ENCODE results near the gene PI16. TPM values are rescaled to one million over a fixed set of nuclear protein-coding genes. Genes with fewer than 3 reads are reported as not detected.

The PI16 gene
- total RNA-seq, 1 experiment from 2014 or later, result not detected

- TF ChIP-seq REST (IDR thresholded peaks at IDR 0.05; ENCODE audit: insufficient read depth in 1 of 2, low read depth in 2 of 2, low read length in 1 of 2), result no peak
- no peak for TF ChIP-seq CTCF (IDR thresholded peaks at IDR 0.05)
- no peak for TF ChIP-seq TCF7L2 (IDR thresholded peaks at IDR 0.05; ENCODE audit: low read depth, low read length)
- TF ChIP-seq POLR2AphosphoS5 (IDR thresholded peaks at IDR 0.05; ENCODE audit: low read depth, low read length), result no peak
- no peak for TF ChIP-seq SIN3A (IDR thresholded peaks at IDR 0.05; ENCODE audit: borderline replicate concordance, insufficient read depth, low read depth, low read length)
- Histone ChIP-seq H3K36me3 (ENCODE audit: control insufficient read depth, insufficient read depth, low read length) (no peaks in the 10 kb centered on the region), H3K27me3 (ENCODE audit: control insufficient read depth, insufficient read depth, low read length) (no peaks in the 10 kb centered on the region), H3K9me3 (ENCODE audit: control insufficient read depth, insufficient read depth, low read depth, low read length) (no peaks in the 10 kb centered on the region), H3K4me3 (ENCODE audit: low read depth in 2 of 2, low read length in 2 of 2) (no peak overlapping the region), H3K27ac (ENCODE audit: low read length) (no peak overlapping the region), H3K4me1 (ENCODE audit: control insufficient read depth, insufficient read depth, low read length) (no peaks in the 10 kb centered on the region)
- ChIA-PET POLR2A (no interaction called here), CTCF (no interaction called here)
- no peak for DNase-seq (ENCODE audit: low read depth, low spot score)
- BruUV-seq (replicated peaks), result no TSS peak
- in situ Hi-C loops (cut with HindIII; ENCODE audit: low pct_unique_long_range_greater_than_20kb, low sequenced_read_pairs), result no loop called here
- intact Hi-C loops (cut with micrococcal nuclease; ENCODE audit: unreplicated experiment), result no loop called here
- no peak for ATAC-seq
These were observed 55.9 kb downstream of the PI16 start for GRCh38 chr6:37010402-37010892.

- Histone ChIP-seq H3K4me1 (ENCODE audit: control insufficient read depth, insufficient read depth, low read length) (no peaks in the 10 kb centered on the region), H3K27me3 (ENCODE audit: control insufficient read depth, insufficient read depth, low read length) (no peaks in the 10 kb centered on the region), H3K36me3 (ENCODE audit: control insufficient read depth, insufficient read depth, low read length) (no peaks in the 10 kb centered on the region), H3K27ac (ENCODE audit: low read length) (no peak overlapping the region), H3K4me3 (ENCODE audit: low read depth in 2 of 2, low read length in 2 of 2) (no peak overlapping the region), H3K9me3 (ENCODE audit: control insufficient read depth, insufficient read depth, low read depth, low read length) (no peaks in the 10 kb centered on the region)
- ATAC-seq, result no peak
- intact Hi-C loops (cut with micrococcal nuclease; ENCODE audit: unreplicated experiment) (no loop called here), in situ Hi-C loops (cut with HindIII; ENCODE audit: low pct_unique_long_range_greater_than_20kb, low sequenced_read_pairs) (no loop called here)
- POLR2A ChIA-PET, result interaction anchor here (0.7 kb wide), 1 partner anchor 496 kb away, joined by 10 read pairs; no protein-coding TSS in a partner anchor
- TF ChIP-seq SIN3A (IDR thresholded peaks at IDR 0.05; ENCODE audit: borderline replicate concordance, insufficient read depth, low read depth, low read length) (no peak), REST (IDR thresholded peaks at IDR 0.05; ENCODE audit: insufficient read depth in 1 of 2, low read depth in 2 of 2, low read length in 1 of 2) (no peak), CTCF (IDR thresholded peaks at IDR 0.05) (no peak), TCF7L2 (IDR thresholded peaks at IDR 0.05; ENCODE audit: low read depth, low read length) (no peak)
- no peak for DNase-seq (ENCODE audit: low read depth, low spot score)
- CTCF ChIA-PET, result no interaction called here
- no TSS peak for BruUV-seq (replicated peaks)
These were observed 57.3 kb downstream of the PI16 start for GRCh38 chr6:37011656-37012378.

All from Panc1 (cell line).